Activated CD8-positive, alpha-beta memory T cell treated with anti-CD3 and anti-CD28 coated beads, Interleukin-2, amount 50 U/mL, for 1 hour (primary cell): ENCODE data around the gene ORAI2.
"Not testable (repeated sequence)": the region's sequence is repeated elsewhere in the genome, so short reads cannot be mapped to it uniquely, and the experiment has no call there.

Experiments
- DNase-seq: peaks from one replicate; pipeline ENCODE4 v3.0.0-alpha.2; 2020; ENCODE audit errors: extremely low read depth

ORAI2 gene

GRCh38 chr7:102433219-102434038 lies at the start of gene ORAI2:
Gene ORAI2 (plus strand): TSS chr7:102433575. CDS start chr7:102438957, 5,382 bp downstream.
- DNase-seq, result peak; percentile 64

GRCh38 chr7:102387064-102387463 lies 46.3 kb upstream of the ORAI2 start:
- DNase-seq, result no peak

- DNase-seq, result no peak
Measured at GRCh38 chr7:102389810-102390209, 43.6 kb upstream of the ORAI2 start.

- DNase-seq, result no peak
Measured at GRCh38 chr7:102390697-102391484, 42.5 kb upstream of the ORAI2 start.

GRCh38 chr7:102392330-102392729 lies 41.0 kb upstream of the ORAI2 start:
- no peak for DNase-seq

- no peak for DNase-seq
Measured at GRCh38 chr7:102393467-102393866, 39.9 kb upstream of the ORAI2 start.

- no peak for DNase-seq
Measured at GRCh38 chr7:102395592-102395872, 37.8 kb upstream of the ORAI2 start.

GRCh38 chr7:102395873-102396709 lies 37.3 kb upstream of the ORAI2 start, which contains the start of gene PRKRIP1:
Gene PRKRIP1 (plus strand): TSS chr7:102396363. CDS start chr7:102396412, 49 bp downstream.
- DNase-seq, result peak; percentile 78

- DNase-seq, result no peak
Measured at GRCh38 chr7:102396710-102397019, 36.7 kb upstream of the ORAI2 start.

- no peak for DNase-seq
Measured at GRCh38 chr7:102398543-102398942, 34.8 kb upstream of the ORAI2 start.

- no peak for DNase-seq
Measured at GRCh38 chr7:102400360-102400759, 33.0 kb upstream of the ORAI2 start.

- DNase-seq, result no peak
Measured at GRCh38 chr7:102403563-102403962, 29.8 kb upstream of the ORAI2 start.

GRCh38 chr7:102404005-102404861 lies 29.1 kb upstream of the ORAI2 start:
- DNase-seq, result no peak

GRCh38 chr7:102404862-102405188 lies 28.6 kb upstream of the ORAI2 start:
- DNase-seq, result not testable (repeated sequence)

- DNase-seq, result no peak
Measured at GRCh38 chr7:102407910-102408309, 25.5 kb upstream of the ORAI2 start.

- not testable (repeated sequence) for DNase-seq
Measured at GRCh38 chr7:102408530-102408929, 24.8 kb upstream of the ORAI2 start.

GRCh38 chr7:102409340-102409739 lies 24.0 kb upstream of the ORAI2 start:
- no peak for DNase-seq

- no peak for DNase-seq
Measured at GRCh38 chr7:102410123-102410522, 23.3 kb upstream of the ORAI2 start.

- no peak for DNase-seq
Measured at GRCh38 chr7:102410918-102411317, 22.5 kb upstream of the ORAI2 start.

GRCh38 chr7:102412548-102412947 lies 20.8 kb upstream of the ORAI2 start:
- no peak for DNase-seq

- DNase-seq, result no peak
Measured at GRCh38 chr7:102413091-102413490, 20.3 kb upstream of the ORAI2 start.

- no peak for DNase-seq
Measured at GRCh38 chr7:102413611-102414010, 19.8 kb upstream of the ORAI2 start.
